ENCODE results near the gene FTSJ1.
A peak's percentile ranks its signal among the peaks of the same experiment; 100 is the strongest.
"Not testable (repeated sequence)": the region's sequence is repeated elsewhere in the genome, so short reads cannot be mapped to it uniquely, and the experiment has no call there.

Gene FTSJ1, protein sequence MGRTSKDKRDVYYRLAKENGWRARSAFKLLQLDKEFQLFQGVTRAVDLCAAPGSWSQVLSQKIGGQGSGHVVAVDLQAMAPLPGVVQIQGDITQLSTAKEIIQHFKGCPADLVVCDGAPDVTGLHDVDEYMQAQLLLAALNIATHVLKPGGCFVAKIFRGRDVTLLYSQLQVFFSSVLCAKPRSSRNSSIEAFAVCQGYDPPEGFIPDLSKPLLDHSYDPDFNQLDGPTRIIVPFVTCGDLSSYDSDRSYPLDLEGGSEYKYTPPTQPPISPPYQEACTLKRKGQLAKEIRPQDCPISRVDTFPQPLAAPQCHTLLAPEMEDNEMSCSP

DNA sequence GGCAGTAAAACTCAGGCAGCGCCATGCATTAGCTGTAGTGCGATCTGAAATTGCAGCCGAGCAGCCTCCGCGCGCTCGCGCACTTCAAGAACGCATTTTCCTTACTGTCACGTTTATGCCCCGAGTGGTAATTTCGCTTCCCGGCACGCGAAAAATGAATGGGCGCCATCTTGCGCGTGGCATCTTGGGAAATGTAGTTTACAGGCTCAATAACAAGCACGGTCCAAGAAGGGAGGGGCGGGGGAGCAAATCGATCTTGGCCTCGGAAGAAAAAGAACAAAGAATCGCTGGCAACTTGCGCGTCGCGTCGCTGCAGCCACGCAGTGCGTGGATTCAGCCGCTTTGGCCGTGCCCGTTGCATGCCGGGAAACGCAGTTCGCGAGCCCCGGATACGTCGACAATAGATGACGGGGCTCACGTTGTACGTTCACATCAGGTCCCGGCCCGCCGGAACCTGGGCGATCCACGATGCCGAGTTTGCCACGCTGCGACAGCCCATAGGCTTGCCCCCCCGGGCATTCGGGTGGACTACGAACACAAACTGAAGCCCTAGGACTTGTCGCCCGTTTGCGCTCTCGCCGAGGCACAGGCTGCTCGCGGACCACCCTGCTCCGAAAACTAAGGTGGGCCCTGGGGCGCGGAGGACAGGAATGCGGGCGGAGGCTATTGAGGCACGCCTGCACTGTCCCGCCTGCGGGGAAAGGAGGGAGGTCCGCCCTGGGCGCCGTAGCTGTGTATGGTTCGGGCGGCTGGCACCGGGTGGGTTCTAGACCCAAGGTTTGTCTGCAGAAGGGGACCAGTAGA is at the start of gene FTSJ1:
TSS of gene FTSJ1 (plus strand) at position 426 of the 804 bp plus-strand sequence. CDS start 1,849 bp downstream, outside the sequence.
- Mint-ChIP-seq H3K4me3 (peak within 1 kb of the TSS; percentile 90), H3K9me3 (no peaks in the 10 kb centered on the region)
- DNase-seq, result peak; percentile 86

DNA sequence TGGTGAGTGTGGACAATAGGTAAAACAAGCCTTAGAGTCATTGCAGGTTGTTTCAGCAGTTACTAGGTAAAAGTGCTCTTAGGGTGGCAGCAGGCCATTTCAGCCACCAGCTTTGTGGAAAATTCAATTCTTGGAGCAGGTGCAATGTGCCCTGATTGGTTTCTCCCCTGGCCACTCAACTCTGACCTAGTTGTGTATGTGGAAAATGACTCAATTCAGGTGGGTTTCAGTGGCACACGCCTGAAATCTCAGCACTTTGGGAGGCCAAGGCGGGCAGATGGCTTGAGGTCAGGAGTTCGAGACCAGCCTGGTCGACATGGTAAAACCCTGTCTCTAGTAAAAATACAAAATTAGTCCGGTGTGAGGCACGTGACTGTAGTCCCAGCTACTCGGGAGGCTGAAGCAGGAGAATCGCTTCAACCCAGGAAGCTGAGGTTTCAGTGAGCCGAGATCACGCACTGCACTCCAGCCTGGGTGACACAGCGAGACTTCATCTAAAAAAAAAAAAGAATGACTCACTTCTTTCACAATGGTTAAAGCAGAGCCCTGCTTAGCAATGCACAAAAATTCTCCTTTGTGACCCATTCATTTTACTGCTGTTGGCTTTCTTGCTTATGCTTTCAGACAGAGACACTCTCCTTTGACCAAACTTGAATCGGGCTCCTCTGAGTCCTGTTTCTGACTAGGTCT is 48.8 kb upstream of the FTSJ1 start:
- not testable (repeated sequence) for H3K36me3 Mint-ChIP-seq (ENCODE audit: low read depth); H3K27ac Mint-ChIP-seq; H3K4me1 Mint-ChIP-seq (ENCODE audit: low read depth); H3K9me3 Mint-ChIP-seq; H3K4me3 Mint-ChIP-seq; DNase-seq
- peaks cover 19% of the 10 kb centered on the region for H3K27me3 Mint-ChIP-seq

More for the DNA sequence above, at the start of gene FTSJ1:
- Mint-ChIP-seq H3K27me3 (peaks cover 14% of the 10 kb centered on the region), H3K36me3 (ENCODE audit: low read depth) (peaks cover 47% of the 10 kb centered on the region), H3K27ac (peak within 1 kb of the TSS; percentile 94), H3K4me1 (ENCODE audit: low read depth) (peaks cover 30% of the 10 kb centered on the region)

DNA sequence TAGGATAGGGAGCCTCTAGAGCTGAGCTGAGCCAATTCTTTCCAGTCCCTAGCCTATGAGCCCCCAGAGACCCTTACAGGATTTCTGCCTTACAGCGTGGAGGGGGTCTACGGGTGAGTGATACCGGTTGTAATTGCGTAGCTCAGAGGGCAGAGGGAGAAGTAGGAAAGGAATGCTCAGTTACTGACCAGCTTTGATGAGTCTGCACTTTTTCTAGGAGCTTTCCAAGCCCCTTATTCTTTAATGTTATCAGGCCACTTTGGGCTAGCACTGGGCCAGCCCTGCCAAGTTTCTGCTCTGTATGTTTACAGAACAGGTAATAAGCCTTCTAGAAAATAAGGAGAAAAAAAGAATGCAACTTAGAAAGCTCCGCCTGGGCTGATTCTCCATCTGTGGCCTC is 46.4 kb upstream of the FTSJ1 start:
- not testable (repeated sequence) for H3K36me3 Mint-ChIP-seq (ENCODE audit: low read depth)

DNA sequence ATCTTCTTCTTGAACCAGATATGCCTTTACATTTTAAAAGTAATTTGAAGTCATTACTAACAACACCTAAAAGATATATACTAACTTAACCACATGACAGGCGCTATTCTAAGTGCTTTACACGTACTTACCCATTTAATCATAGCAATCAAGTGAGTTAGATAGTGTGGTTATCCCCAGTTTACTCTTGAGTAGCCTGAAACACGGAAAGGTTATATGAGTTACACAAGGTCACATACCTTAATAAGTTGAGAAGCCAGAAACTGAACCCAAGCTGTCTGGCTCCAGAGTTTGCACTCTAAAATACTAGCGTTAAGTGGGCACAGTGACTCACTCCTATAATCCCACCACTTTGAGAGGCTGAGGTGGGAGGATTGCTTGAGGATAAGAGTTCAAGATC is 45.8 kb upstream of the FTSJ1 start:
- not testable (repeated sequence) for H3K4me1 Mint-ChIP-seq (ENCODE audit: low read depth); DNase-seq; H3K4me3 Mint-ChIP-seq; H3K9me3 Mint-ChIP-seq; H3K36me3 Mint-ChIP-seq (ENCODE audit: low read depth); H3K27ac Mint-ChIP-seq
- peaks cover 44% of the 10 kb centered on the region for H3K27me3 Mint-ChIP-seq

More for the DNA sequence above, 46.4 kb upstream of the FTSJ1 start:
- not testable (repeated sequence) for DNase-seq; H3K27ac Mint-ChIP-seq; H3K4me1 Mint-ChIP-seq (ENCODE audit: low read depth); H3K4me3 Mint-ChIP-seq; H3K9me3 Mint-ChIP-seq
- peaks cover 40% of the 10 kb centered on the region for H3K27me3 Mint-ChIP-seq

DNA sequence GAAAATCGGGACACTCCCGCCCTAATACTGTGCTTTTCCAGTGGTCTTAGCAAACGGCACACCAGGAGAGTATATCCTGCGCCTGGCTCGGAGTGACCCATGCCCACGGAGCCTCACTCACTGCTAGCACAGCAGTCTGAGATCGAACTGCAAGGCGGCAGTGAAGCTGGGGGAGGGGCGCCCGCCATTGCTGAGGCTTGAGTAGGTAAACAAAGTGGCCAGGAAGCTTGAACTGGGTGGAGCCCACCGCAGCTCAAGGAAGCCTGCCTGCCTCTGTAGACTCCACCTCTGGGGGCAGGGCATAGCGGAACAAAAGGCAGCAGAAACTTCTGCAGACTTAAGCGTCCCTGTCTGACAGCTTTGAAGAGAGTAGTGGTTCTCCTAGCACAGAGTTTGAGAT is 42.3 kb upstream of the FTSJ1 start:
- H3K4me1 Mint-ChIP-seq (ENCODE audit: low read depth); H3K27ac Mint-ChIP-seq: not testable (repeated sequence)

DNA sequence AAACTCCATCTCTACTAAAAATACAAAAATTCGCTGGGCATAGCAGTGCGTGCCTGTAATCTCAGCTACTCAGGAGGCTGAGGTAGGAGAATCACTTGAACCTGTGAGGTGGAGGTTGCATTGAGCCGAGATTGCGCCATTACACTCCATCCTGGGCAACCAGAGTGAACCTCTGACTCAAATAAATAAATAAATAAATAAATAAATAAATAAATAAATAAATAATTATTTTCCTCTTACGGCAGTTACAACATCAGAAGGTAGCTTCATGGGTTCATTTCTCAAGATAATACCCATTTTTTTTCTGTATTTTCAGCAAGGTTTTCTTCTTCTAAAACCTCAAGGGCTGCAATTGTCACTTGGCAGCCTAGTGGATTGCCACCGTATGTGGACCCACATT is 28.8 kb upstream of the FTSJ1 start:
- not testable (repeated sequence) for DNase-seq; H3K4me1 Mint-ChIP-seq (ENCODE audit: low read depth); H3K27ac Mint-ChIP-seq; H3K36me3 Mint-ChIP-seq (ENCODE audit: low read depth); H3K9me3 Mint-ChIP-seq; H3K4me3 Mint-ChIP-seq
- peaks cover 50% of the 10 kb centered on the region for H3K27me3 Mint-ChIP-seq

More for the DNA sequence above, 42.3 kb upstream of the FTSJ1 start:
- H3K9me3 Mint-ChIP-seq; H3K36me3 Mint-ChIP-seq (ENCODE audit: low read depth); DNase-seq; H3K4me3 Mint-ChIP-seq: not testable (repeated sequence)
- peaks cover 51% of the 10 kb centered on the region for H3K27me3 Mint-ChIP-seq

DNA sequence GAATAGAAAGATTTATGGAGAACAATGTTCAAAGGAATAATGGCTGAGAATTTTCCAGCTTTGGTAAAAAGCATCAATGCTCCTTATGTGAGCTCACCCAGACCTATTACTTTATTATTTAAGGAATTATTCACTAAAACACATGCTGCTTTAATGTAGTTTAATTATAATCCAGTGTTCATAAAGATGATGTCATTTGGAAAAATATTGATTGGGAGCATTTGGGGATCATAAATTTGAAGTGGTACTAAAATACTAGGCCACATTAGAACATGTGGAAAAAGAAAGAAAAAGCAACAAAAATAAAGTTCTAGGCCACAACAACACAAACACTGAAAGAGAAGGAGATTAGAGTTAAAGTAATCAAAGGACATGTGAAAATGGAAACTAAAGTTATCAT is 25.9 kb upstream of the FTSJ1 start:
- H3K4me3 Mint-ChIP-seq, result no peak overlapping the region
- no peaks in the 10 kb centered on the region for H3K36me3 Mint-ChIP-seq (ENCODE audit: low read depth)
- DNase-seq, result no peak

DNA sequence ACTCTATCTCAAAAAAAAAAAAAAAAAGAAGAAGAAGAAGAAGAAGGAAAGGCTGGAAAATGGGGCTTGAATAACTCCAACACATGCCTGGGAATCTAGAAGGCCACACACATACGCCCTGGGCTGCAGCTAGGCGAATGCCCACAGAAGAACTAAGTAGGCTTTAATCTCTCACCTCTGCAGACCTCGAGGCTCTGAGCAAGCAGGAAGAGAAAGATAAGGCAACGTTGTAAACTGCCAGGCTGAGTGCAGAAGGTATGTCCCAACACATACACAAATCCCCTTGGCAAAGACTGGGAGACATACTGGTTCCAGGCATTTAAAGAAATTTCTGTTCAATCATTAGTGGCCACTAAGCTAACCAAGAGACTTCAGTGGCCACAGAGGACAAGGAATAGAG is 24.3 kb upstream of the FTSJ1 start:
- H3K27ac Mint-ChIP-seq, result no peak overlapping the region
- no peak for DNase-seq
- H3K4me3 Mint-ChIP-seq, result no peak overlapping the region
- H3K27me3 Mint-ChIP-seq, result peaks cover 17% of the 10 kb centered on the region
- H3K9me3 Mint-ChIP-seq, result no peaks in the 10 kb centered on the region
- H3K36me3 Mint-ChIP-seq (ENCODE audit: low read depth), result no peaks in the 10 kb centered on the region
- no peaks in the 10 kb centered on the region for H3K4me1 Mint-ChIP-seq (ENCODE audit: low read depth)

More for the DNA sequence above, 25.9 kb upstream of the FTSJ1 start:
- Mint-ChIP-seq H3K4me1 (ENCODE audit: low read depth) (no peaks in the 10 kb centered on the region), H3K9me3 (no peaks in the 10 kb centered on the region), H3K27ac (no peak overlapping the region), H3K27me3 (peaks cover 28% of the 10 kb centered on the region)

DNA sequence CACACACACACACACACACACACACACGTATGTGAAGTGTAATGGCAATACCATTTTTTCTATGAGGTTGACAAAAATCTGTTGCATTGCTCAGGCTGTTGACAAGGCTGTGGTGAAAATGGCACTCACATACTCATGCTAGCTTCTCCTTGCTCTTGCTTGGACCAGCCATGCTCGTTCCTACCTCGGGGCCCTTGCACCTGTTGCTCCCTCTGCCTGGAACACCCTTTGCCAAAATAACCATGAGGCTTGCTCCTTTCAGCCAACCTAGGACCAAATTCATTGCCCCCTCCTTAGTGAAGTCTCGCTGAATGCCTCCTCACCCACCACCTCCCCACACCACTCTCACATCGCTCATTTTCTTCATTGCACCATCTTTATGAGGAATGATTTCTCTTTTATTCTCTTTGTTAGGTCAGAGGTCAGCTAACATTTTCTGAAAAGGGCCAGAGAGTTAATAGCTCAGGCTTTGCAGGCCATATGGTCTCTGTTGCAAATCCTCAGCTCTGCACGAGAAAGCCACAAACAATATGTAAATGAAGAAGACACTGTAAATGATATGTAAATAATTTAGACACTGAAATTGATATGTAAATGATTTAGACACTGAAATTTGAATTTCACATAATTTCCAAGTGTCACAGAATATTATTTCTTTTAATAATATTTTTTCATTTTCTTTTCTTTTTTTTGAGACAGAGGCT is 19.2 kb upstream of the FTSJ1 start:
- Mint-ChIP-seq H3K4me1 (ENCODE audit: low read depth) (no peaks in the 10 kb centered on the region), H3K9me3 (no peaks in the 10 kb centered on the region), H3K36me3 (ENCODE audit: low read depth) (peaks cover 42% of the 10 kb centered on the region), H3K27me3 (peaks cover 11% of the 10 kb centered on the region), H3K4me3 (no peak overlapping the region), H3K27ac (no peak overlapping the region)
- no peak for DNase-seq

DNA sequence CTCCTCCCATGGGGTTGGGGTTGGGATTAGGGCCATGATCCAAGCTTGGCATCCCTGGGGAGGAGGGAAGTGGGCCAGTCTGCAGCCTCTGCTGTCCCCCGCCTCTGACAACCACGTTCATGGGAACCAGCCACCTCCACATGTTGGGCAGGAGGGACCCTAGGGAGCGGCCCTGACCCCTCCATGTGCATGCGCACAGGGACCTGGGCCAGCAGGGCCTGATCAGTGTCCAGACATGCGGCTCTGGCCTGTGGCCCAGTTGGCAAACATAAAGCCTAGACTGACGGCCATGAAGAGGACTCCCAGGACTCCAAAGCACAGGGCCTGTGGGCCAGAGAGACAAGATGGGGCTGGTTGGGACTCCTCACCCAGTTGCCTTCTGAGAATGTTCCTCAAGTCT is 17.3 kb upstream of the FTSJ1 start:
- Mint-ChIP-seq H3K36me3 (ENCODE audit: low read depth) (peaks cover 57% of the 10 kb centered on the region), H3K9me3 (no peaks in the 10 kb centered on the region)

DNA sequence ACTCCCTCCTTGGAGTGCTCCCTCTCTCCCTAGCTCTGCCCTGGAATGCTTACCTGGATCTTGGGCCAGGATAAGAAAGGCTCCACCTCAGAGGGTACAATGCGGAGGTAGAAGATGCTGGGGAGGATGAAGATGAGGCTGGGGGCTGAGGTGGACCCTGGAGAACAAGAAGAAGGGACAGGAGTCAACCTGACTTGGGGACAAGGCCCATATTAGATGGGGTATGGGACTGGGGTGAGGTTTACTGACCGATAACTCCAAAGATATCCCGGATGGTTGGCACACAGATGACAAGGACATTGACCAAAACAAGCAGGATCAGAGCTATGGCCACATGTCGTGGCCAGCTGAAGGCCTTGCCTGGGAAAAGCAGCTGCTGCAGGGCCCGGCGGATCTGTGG is 16.5 kb upstream of the FTSJ1 start:
- Mint-ChIP-seq H3K4me1 (ENCODE audit: low read depth) (peaks cover 17% of the 10 kb centered on the region), H3K27ac (no peak overlapping the region), H3K4me3 (no peak overlapping the region), H3K36me3 (ENCODE audit: low read depth) (peaks cover 64% of the 10 kb centered on the region), H3K9me3 (no peaks in the 10 kb centered on the region), H3K27me3 (peaks cover 18% of the 10 kb centered on the region)
- peak; percentile 20 for DNase-seq

More for the DNA sequence above, 17.3 kb upstream of the FTSJ1 start:
- no peak overlapping the region for H3K4me3 Mint-ChIP-seq
- H3K27ac Mint-ChIP-seq, result no peak overlapping the region
- peaks cover 14% of the 10 kb centered on the region for H3K27me3 Mint-ChIP-seq
- peaks cover 10% of the 10 kb centered on the region for H3K4me1 Mint-ChIP-seq (ENCODE audit: low read depth)
- DNase-seq, result peak; percentile 23

DNA sequence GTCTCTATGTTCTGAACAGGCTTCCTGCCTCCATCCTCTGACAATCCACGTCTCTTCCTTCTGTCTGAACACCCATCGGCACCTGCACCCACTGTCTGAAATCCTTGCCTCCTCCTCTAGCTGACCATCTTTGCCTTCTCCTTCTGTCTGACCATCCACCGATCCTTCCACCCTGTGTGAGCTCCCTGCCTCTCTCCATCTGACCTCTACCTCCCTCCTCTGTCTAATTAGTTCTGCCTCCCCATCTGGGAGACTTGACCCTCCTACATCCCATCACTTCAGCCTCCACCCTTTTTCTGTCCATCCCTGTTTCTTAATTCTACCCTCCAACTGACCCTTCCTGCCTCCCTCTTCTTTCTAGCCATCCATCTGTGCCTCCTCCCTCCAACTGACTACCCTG is 16.0 kb upstream of the FTSJ1 start:
- Mint-ChIP-seq H3K9me3 (no peaks in the 10 kb centered on the region), H3K36me3 (ENCODE audit: low read depth) (peaks cover 70% of the 10 kb centered on the region), H3K4me3 (no peak overlapping the region), H3K4me1 (ENCODE audit: low read depth) (peaks cover 20% of the 10 kb centered on the region), H3K27ac (no peak overlapping the region), H3K27me3 (peaks cover 22% of the 10 kb centered on the region)
- DNase-seq, result no peak

DNA sequence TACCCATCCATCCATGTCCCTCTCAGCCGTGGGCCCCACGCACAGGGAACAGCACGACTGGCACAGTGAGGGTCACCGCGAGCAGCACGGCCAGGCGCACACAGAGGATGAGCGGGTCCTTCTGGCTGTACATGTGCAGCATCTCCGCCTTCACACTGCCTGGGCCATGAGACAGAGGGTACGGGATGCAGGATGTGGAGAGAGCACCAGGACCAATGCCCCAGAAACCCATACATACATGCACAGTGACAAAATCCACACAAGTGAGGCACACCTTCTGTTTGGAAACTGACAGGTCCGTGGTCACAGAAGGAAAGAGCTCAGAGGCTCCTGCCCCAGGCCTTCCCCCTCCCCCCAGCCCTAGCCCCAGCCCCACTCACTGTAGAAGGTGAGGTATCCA is 15.4 kb upstream of the FTSJ1 start:
- Mint-ChIP-seq H3K27me3 (peaks cover 23% of the 10 kb centered on the region), H3K4me3 (no peak overlapping the region), H3K36me3 (ENCODE audit: low read depth) (peaks cover 76% of the 10 kb centered on the region), H3K27ac (no peak overlapping the region), H3K4me1 (ENCODE audit: low read depth) (peaks cover 26% of the 10 kb centered on the region), H3K9me3 (no peaks in the 10 kb centered on the region)
- DNase-seq, result peak; percentile 21

DNA sequence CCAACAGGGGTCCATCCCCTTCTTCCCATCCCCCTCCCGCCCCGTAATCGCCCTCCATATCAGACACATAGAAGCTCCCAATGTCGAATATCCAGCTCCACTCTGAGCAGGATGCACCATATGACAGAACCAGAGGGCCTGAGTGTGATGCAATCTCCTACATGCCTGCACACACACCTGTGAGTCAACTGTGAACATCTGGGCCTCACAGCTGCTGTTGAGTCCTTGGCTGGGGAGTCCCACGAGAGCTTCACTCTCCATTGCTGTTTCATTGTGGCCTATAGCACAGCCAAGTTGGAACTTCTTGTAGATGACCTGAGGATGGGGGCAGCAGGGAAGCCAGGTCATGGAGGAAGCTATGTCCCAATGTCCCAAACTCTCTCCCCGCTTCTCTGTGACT is 14.2 kb upstream of the FTSJ1 start:
- peak overlapping the region; percentile 40 for H3K27ac Mint-ChIP-seq
- DNase-seq, result peak; percentile 18
- peaks cover 87% of the 10 kb centered on the region for H3K36me3 Mint-ChIP-seq (ENCODE audit: low read depth)
- peaks cover 36% of the 10 kb centered on the region for H3K4me1 Mint-ChIP-seq (ENCODE audit: low read depth)
- no peak overlapping the region for H3K4me3 Mint-ChIP-seq
- H3K27me3 Mint-ChIP-seq, result peaks cover 27% of the 10 kb centered on the region
- H3K9me3 Mint-ChIP-seq, result no peaks in the 10 kb centered on the region
